ENCODE measurements around the gene GAPDHS. TPM values are rescaled to one million over a fixed set of nuclear protein-coding genes. Genes with fewer than 3 reads are reported as not detected.
A peak's percentile ranks its signal among the peaks of the same experiment; 100 is the strongest.

The GAPDHS gene
- polyA plus RNA-seq, 4 donors = not detected

- Histone ChIP-seq H3K27me3 (ENCODE audit: control insufficient read depth in 3 of 3, insufficient read depth in 3 of 3, low read length in 3 of 3) (no peaks in the 10 kb centered on the region), H3K4me3 (ENCODE audit: low read depth in 1 of 3, low read length in 3 of 3) (peak overlapping the region; percentile 81 to 86 (median 82)), H3K4me1 (ENCODE audit: control insufficient read depth in 3 of 3, insufficient read depth in 2 of 3, low read depth in 1 of 3, low read length in 2 of 3) (peaks cover 0 to 16% (median 5%) of the 10 kb centered on the region in 3 donors), H3K9me3 (ENCODE audit: control insufficient read depth in 2 of 2, insufficient read depth in 1 of 2, low read depth in 1 of 2, low read length in 1 of 2) (no peaks in the 10 kb centered on the region), H3K27ac (ENCODE audit: low read depth in 1 of 3, low read length in 2 of 3) (peak overlapping the region; percentile 63 to 86 (median 65)), H3K36me3 (ENCODE audit: control insufficient read depth in 3 of 3, insufficient read depth in 2 of 3, low read depth in 1 of 3, low read length in 3 of 3) (peaks cover 0 to 49% (median 0%) of the 10 kb centered on the region in 3 donors)
- DNase-seq (peak in 1 of 2 donors; percentile 32), FAIRE-seq (no peak)
- WGBS, 3 donors = 1 to 2% (median 1%) methylated on average over 27 of the region's 27 CpGs
These were observed 12.7 kb downstream of the GAPDHS start for GRCh38 chr19:35545855-35546381.

- H3K27ac ChIP-seq (ENCODE audit: low read depth in 1 of 3, low read length in 2 of 3) = no peak overlapping the region
- FAIRE-seq (no peak), DNase-seq (no peak)
- 67 to 80% (median 77%) methylated on average over 8 of the region's 8 CpGs for WGBS, 3 donors
- peaks cover 0 to 53% (median 0%) of the 10 kb centered on the region in 3 donors for H3K36me3 ChIP-seq (ENCODE audit: control insufficient read depth in 3 of 3, insufficient read depth in 2 of 3, low read depth in 1 of 3, low read length in 3 of 3)
- no peaks in the 10 kb centered on the region for H3K9me3 ChIP-seq (ENCODE audit: control insufficient read depth in 2 of 2, insufficient read depth in 1 of 2, low read depth in 1 of 2, low read length in 1 of 2)
- peak overlapping the region in 1 of 3 donors; percentile 81 for H3K4me3 ChIP-seq (ENCODE audit: low read depth in 1 of 3, low read length in 3 of 3)
- H3K4me1 ChIP-seq (ENCODE audit: control insufficient read depth in 3 of 3, insufficient read depth in 2 of 3, low read depth in 1 of 3, low read length in 2 of 3) = peaks cover 0 to 16% (median 5%) of the 10 kb centered on the region in 3 donors
- H3K27me3 ChIP-seq (ENCODE audit: control insufficient read depth in 3 of 3, insufficient read depth in 3 of 3, low read length in 3 of 3) = no peaks in the 10 kb centered on the region
These were observed 13.3 kb downstream of the GAPDHS start for GRCh38 chr19:35546532-35546931.

GRCh38 chr19:35549174-35549788 is 16.0 kb downstream of the GAPDHS start:
- no peak overlapping the region for H3K27ac ChIP-seq (ENCODE audit: low read depth in 1 of 3, low read length in 2 of 3)
- H3K9me3 ChIP-seq (ENCODE audit: control insufficient read depth in 2 of 2, insufficient read depth in 1 of 2, low read depth in 1 of 2, low read length in 1 of 2) = no peaks in the 10 kb centered on the region
- FAIRE-seq (no peak), DNase-seq (peak; percentile 77 to 82)
- no peaks in the 10 kb centered on the region for H3K27me3 ChIP-seq (ENCODE audit: control insufficient read depth in 3 of 3, insufficient read depth in 3 of 3, low read length in 3 of 3)
- H3K4me1 ChIP-seq (ENCODE audit: control insufficient read depth in 3 of 3, insufficient read depth in 2 of 3, low read depth in 1 of 3, low read length in 2 of 3) = peaks cover 0 to 14% (median 5%) of the 10 kb centered on the region in 3 donors
- 18 to 22% (median 19%) methylated on average over 6 of the region's 6 CpGs for whole genome bisulfite sequencing, 3 donors
- no peak overlapping the region for H3K4me3 ChIP-seq (ENCODE audit: low read depth in 1 of 3, low read length in 3 of 3)
- peaks cover 0 to 42% (median 0%) of the 10 kb centered on the region in 3 donors for H3K36me3 ChIP-seq (ENCODE audit: control insufficient read depth in 3 of 3, insufficient read depth in 2 of 3, low read depth in 1 of 3, low read length in 3 of 3)

GRCh38 chr19:35549879-35550523 is 16.7 kb downstream of the GAPDHS start:
- peaks cover 0 to 42% (median 0%) of the 10 kb centered on the region in 3 donors for H3K36me3 ChIP-seq (ENCODE audit: control insufficient read depth in 3 of 3, insufficient read depth in 2 of 3, low read depth in 1 of 3, low read length in 3 of 3)
- H3K27ac ChIP-seq (ENCODE audit: low read depth in 1 of 3, low read length in 2 of 3) = no peak overlapping the region
- no peaks in the 10 kb centered on the region for H3K27me3 ChIP-seq (ENCODE audit: control insufficient read depth in 3 of 3, insufficient read depth in 3 of 3, low read length in 3 of 3)
- no peak for DNase-seq
- peaks cover 0 to 9% (median 5%) of the 10 kb centered on the region in 3 donors for H3K4me1 ChIP-seq (ENCODE audit: control insufficient read depth in 3 of 3, insufficient read depth in 2 of 3, low read depth in 1 of 3, low read length in 2 of 3)
- no peak overlapping the region for H3K4me3 ChIP-seq (ENCODE audit: low read depth in 1 of 3, low read length in 3 of 3)
- FAIRE-seq = no peak
- no peaks in the 10 kb centered on the region for H3K9me3 ChIP-seq (ENCODE audit: control insufficient read depth in 2 of 2, insufficient read depth in 1 of 2, low read depth in 1 of 2, low read length in 1 of 2)
- 83 to 91% (median 87%) methylated on average over 15 of the region's 15 CpGs for WGBS, 3 donors

- peaks cover 0 to 42% (median 0%) of the 10 kb centered on the region in 3 donors for H3K36me3 ChIP-seq (ENCODE audit: control insufficient read depth in 3 of 3, insufficient read depth in 2 of 3, low read depth in 1 of 3, low read length in 3 of 3)
- H3K27ac ChIP-seq (ENCODE audit: low read depth in 1 of 3, low read length in 2 of 3) = no peak overlapping the region
- no peak overlapping the region for H3K4me3 ChIP-seq (ENCODE audit: low read depth in 1 of 3, low read length in 3 of 3)
- peaks cover 0 to 5% (median 4%) of the 10 kb centered on the region in 3 donors for H3K4me1 ChIP-seq (ENCODE audit: control insufficient read depth in 3 of 3, insufficient read depth in 2 of 3, low read depth in 1 of 3, low read length in 2 of 3)
- 85 to 90% (median 87%) methylated on average over 21 of the region's 21 CpGs for WGBS, 3 donors
- peaks cover 0 to 3% (median 0%) of the 10 kb centered on the region in 3 donors for H3K27me3 ChIP-seq (ENCODE audit: control insufficient read depth in 3 of 3, insufficient read depth in 3 of 3, low read length in 3 of 3)
- FAIRE-seq = no peak
- no peaks in the 10 kb centered on the region for H3K9me3 ChIP-seq (ENCODE audit: control insufficient read depth in 2 of 2, insufficient read depth in 1 of 2, low read depth in 1 of 2, low read length in 1 of 2)
- DNase-seq = no peak
These were observed 18.0 kb downstream of the GAPDHS start for GRCh38 chr19:35551091-35551810.

- no peak for DNase-seq
- no peak overlapping the region for H3K27ac ChIP-seq (ENCODE audit: low read depth in 1 of 3, low read length in 2 of 3)
- peaks cover 0 to 12% (median 0%) of the 10 kb centered on the region in 3 donors for H3K27me3 ChIP-seq (ENCODE audit: control insufficient read depth in 3 of 3, insufficient read depth in 3 of 3, low read length in 3 of 3)
- no peak overlapping the region for H3K4me3 ChIP-seq (ENCODE audit: low read depth in 1 of 3, low read length in 3 of 3)
- WGBS, 3 donors = 62 to 74% (median 64%) methylated on average over 12 to 13 of the region's 13 CpGs
- H3K4me1 ChIP-seq (ENCODE audit: control insufficient read depth in 3 of 3, insufficient read depth in 2 of 3, low read depth in 1 of 3, low read length in 2 of 3) = no peaks in the 10 kb centered on the region
- no peaks in the 10 kb centered on the region for H3K9me3 ChIP-seq (ENCODE audit: control insufficient read depth in 2 of 2, insufficient read depth in 1 of 2, low read depth in 1 of 2, low read length in 1 of 2)
- FAIRE-seq = no peak
- H3K36me3 ChIP-seq (ENCODE audit: control insufficient read depth in 3 of 3, insufficient read depth in 2 of 3, low read depth in 1 of 3, low read length in 3 of 3) = peaks cover 0 to 28% (median 0%) of the 10 kb centered on the region in 3 donors
These were observed 19.5 kb downstream of the GAPDHS start for GRCh38 chr19:35552534-35553384.

- FAIRE-seq = no peak
- peaks cover 0 to 18% (median 3%) of the 10 kb centered on the region in 3 donors for H3K27me3 ChIP-seq (ENCODE audit: control insufficient read depth in 3 of 3, insufficient read depth in 3 of 3, low read length in 3 of 3)
- no peak for DNase-seq
- WGBS, 3 donors = 62 to 75% (median 67%) methylated on average over 13 to 14 of the region's 14 CpGs
- H3K4me1 ChIP-seq (ENCODE audit: control insufficient read depth in 3 of 3, insufficient read depth in 2 of 3, low read depth in 1 of 3, low read length in 2 of 3) = no peaks in the 10 kb centered on the region
- H3K9me3 ChIP-seq (ENCODE audit: control insufficient read depth in 2 of 2, insufficient read depth in 1 of 2, low read depth in 1 of 2, low read length in 1 of 2) = no peaks in the 10 kb centered on the region
- H3K27ac ChIP-seq (ENCODE audit: low read depth in 1 of 3, low read length in 2 of 3) = no peak overlapping the region
- no peak overlapping the region for H3K4me3 ChIP-seq (ENCODE audit: low read depth in 1 of 3, low read length in 3 of 3)
- H3K36me3 ChIP-seq (ENCODE audit: control insufficient read depth in 3 of 3, insufficient read depth in 2 of 3, low read depth in 1 of 3, low read length in 3 of 3) = peaks cover 0 to 22% (median 0%) of the 10 kb centered on the region in 3 donors
These were observed 20.2 kb downstream of the GAPDHS start for GRCh38 chr19:35553385-35554000.
